LNCAP (cell line): ENCODE data around the gene RAB9A.

Experiments used
- CTCF ChIP-seq: fragments of 450-650 bp; IDR thresholded peaks from 2 replicates; pipeline ENCODE4 v1.5.1; 2017; ENCODE audit warnings: mild to moderate bottlenecking

RAB9A gene

GRCh38 chrX:13711141-13711540 lies 22.2 kb downstream of the RAB9A start:
- no peak for TF ChIP-seq CTCF

- TF ChIP-seq CTCF: no peak
Observed at GRCh38 chrX:13716455-13716854, 27.5 kb downstream of the RAB9A start.

- TF ChIP-seq CTCF: no peak
Observed at GRCh38 chrX:13716905-13717304, 28.0 kb downstream of the RAB9A start.

- no peak for TF ChIP-seq CTCF
Observed at GRCh38 chrX:13717700-13718472, 29.0 kb downstream of the RAB9A start.

- TF ChIP-seq CTCF: no peak
Observed at GRCh38 chrX:13719192-13719856, 30.4 kb downstream of the RAB9A start.

- no peak for TF ChIP-seq CTCF
Observed at GRCh38 chrX:13721371-13721770, 32.4 kb downstream of the RAB9A start.

GRCh38 chrX:13721819-13722519 lies 33.0 kb downstream of the RAB9A start:
- TF ChIP-seq CTCF: no peak
